ENCODE data around the gene BEST1. TPM values are rescaled to one million over a fixed set of nuclear protein-coding genes. Genes with fewer than 3 reads are reported as not detected.
A peak's percentile ranks its signal among the peaks of the same experiment; 100 is the strongest.
"Not testable (repeated sequence)": the region's sequence is repeated elsewhere in the genome, so short reads cannot be mapped to it uniquely, and the experiment has no call there.

BEST1 gene
- total RNA-seq, 1 donor from 2014 or later, result 0.63 TPM

- ATAC-seq, result no peak
- peak; percentile 45 for DNase-seq (ENCODE audit: low spot score)
Observed at GRCh38 chr11:61962213-61963015, 12.3 kb downstream of the BEST1 start.

- no peak for ATAC-seq
- no peak for DNase-seq (ENCODE audit: low spot score)
Observed at GRCh38 chr11:61963016-61963281, 12.8 kb downstream of the BEST1 start.

- DNase-seq (ENCODE audit: low spot score) (peak; percentile 48), ATAC-seq (no peak)
Observed at GRCh38 chr11:61963282-61964057, 13.3 kb downstream of the BEST1 start.

DNA sequence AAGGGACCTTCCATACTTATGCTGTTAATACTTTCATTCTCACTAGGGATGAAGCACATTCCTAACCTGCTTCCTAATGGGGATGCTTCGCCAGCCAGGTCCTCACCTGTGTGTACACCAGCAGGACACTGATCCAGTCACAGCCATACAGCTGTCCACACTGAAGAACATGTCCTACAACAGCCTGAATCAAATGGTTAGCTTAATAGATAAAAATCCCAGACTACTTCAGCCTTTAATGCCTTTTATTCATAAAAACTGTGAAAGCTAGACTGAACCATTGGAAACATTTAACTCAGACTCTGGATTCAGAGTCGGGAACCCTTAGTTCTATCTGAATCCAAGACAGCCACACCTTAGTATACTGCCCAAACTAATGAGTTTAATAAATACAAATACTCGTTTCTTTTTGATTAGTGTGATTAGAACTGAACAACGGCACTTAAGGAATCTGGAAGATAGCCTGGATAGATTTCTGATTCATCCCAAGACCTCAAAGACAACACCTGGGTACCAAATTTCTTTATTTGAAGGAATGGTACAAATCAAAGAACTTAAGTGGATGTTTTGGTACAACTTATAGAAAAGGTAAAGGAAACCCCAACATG lies 14.0 kb downstream of the BEST1 start:
- peak; percentile 40 for DNase-seq (ENCODE audit: low spot score)
- ATAC-seq, result no peak

DNA sequence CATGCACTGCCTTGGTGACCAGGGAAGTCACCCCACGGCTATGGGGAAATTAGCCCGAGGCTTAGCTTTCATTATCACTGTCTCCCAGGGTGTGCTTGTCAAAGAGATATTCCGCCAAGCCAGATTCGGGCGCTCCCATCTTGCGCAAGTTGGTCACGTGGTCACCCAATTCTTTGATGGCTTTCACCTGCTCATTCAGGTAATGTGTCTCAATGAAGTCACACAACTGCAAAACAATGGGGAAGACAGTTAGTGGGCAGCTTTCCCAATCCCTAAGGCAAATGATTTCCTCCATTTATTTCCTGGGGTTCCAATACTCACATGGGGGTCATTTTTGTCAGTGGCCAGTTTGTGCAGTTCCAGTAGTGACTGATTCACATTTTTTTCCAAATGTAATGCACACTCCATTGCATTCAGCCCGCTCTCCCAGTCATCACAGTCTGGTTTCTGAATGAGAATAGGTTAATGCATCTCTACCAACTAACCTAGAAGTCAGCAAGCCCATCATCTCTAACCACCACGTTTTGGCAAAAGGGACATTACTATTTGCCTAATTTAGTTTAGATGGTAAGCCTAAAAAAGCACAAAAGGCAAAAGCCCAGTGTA lies 14.6 kb downstream of the BEST1 start:
- not testable (repeated sequence) for ATAC-seq
- DNase-seq (ENCODE audit: low spot score), result peak; percentile 72

DNA sequence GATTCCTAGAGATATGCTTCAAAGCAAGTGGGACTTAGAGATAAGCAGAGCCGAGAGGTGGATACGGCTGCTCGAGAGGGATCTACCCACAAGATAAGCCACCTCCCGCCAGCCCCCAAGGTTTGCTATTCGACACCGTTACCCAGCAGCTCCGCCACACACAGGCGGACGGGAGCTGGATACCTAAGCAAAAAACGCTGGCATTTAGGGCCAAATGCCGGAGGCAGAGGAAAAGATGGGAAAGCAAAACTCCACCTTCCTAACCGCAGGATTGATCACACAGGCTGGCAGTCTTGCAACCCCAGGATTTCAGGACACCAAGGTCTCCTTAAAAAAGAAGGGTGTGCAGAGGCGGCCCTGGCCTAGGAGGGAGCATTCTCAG lies 16.6 kb downstream of the BEST1 start:
- no peak for DNase-seq (ENCODE audit: low spot score)
- no peak for ATAC-seq

DNA sequence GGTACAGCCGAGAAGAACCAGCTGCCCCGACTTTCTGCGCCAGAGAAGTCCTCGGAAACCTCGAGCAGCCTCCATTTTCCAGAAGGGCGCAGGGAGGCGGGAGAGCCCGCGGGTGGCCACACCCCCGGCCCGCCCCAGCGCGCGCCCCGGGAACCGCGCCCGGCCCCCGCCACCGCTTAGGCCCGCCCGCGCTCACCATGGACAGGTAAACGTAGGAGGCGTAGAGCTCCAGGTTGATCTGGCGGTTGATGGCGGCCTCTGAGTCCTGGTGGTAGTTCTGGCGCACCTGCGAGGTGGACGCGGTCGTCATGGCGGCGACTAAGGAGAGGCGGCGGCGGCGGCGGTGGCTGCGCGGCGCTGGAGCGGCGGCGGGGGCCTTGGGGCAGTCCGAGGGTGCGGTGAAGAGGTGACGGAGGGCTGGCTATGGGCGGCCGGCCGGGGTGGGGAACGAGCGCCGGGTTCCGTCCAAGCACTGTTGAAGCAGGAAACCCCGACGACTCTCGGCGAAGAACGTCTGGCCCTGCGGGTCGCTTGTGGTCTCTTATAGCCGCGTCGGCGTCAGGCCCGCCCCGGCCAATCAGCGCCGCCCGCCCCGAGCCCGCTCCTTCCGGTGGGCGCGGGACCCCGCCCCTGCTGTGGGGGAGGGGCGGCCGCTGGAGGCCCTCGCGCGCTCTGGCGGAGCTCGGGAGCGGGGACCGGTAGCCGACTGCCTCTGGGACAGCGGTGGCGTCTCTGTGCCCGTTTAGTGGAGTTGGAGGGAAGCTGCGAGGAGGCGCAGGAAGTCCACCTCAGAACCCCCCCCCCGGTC lies 17.2 kb downstream of the BEST1 start, which contains the start of gene FTH1:
FTH1 (minus strand) TSS at position 519 of the 808 bp plus-strand sequence; CDS start at position 310, 209 bp downstream.
- DNase-seq (ENCODE audit: low spot score), result peak; percentile 95
- ATAC-seq, result peak; percentile 83

DNA sequence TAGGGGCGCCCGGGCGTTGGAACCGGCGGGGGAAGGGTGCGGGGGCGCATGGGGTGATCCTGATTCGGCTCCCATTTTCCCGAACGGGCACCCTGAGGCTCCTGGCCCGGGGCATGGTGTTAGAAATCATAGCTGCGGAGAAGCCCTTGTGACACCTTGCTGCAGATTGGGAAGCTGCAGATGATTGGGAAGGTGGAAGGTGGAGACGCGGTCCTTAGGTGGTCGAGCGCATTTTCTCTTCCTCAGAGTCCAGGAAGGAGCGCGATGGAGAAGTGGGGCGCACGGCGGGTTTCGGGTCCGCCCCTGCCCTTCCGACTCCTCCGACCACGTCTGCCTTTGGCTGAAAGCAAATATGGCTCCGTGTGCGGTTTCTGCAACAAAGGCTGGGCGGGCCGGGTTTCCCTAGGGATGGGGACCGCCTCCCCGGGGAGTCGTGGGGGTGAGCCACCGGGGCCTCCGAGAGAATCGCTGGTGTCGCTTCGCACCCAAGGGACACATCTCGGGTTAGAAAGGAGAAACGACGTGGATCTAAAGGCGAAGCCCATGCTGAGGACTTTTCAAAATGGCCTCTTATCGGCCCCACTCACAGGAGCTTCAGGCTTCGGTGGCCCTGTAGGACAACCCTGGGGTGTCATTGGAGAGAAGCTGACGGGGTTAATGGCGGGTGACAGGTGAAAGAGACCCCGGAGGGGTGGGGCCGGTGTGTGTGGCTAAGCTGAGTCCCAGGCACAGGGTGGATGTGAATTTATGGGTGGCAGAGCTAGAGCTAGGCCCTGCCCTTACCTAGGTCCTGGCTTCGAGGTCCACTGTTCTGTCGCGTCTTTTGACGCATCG lies 18.0 kb downstream of the BEST1 start:
- ATAC-seq, result peak; percentile 2
- peak; percentile 63 for DNase-seq (ENCODE audit: low spot score)

- DNase-seq (ENCODE audit: low spot score) (peak; percentile 43), ATAC-seq (no peak)
Observed at GRCh38 chr11:61968758-61969390, 18.7 kb downstream of the BEST1 start.

GRCh38 chr11:61969391-61969758 lies 19.2 kb downstream of the BEST1 start:
- ATAC-seq, result no peak
- DNase-seq (ENCODE audit: low spot score), result no peak

DNA sequence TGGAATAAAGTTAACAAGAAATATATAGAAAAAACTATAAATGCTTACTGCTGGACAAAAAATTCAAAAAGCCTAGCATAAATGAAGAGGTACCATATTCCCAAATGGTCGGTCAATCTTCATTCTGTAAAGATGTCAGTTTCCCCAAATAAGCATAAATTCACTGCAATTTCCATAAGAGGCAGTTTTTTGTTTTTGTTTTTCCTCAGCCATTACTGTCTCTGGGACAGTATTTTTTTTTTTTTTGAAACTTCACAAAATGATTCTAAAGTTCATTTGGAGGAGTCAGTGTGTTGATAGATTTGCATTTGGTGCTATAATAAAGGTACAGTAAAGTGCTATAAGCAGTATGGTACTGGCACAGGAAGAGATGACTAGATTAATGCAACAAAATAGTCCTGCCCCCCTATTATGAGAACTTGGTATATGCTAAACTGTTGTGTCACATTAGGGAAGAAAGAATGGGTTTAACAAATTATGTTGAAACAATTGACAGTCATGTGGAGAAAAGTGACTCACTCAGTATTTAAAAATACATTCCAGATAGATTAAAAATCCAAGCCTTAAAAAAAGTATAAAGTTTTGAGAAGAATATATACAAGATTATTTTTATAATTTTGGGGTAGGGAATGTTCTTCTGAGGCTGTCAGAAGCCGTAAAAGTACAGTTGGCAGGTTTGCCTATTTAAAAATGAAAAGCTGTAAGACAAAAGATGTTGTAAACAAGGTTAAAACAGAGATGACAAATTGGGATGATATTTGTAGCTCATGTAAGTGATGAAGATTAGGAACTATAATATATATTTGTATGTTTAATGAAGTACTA lies 19.9 kb downstream of the BEST1 start:
- no peak for DNase-seq (ENCODE audit: low spot score)
- ATAC-seq, result no peak

DNA sequence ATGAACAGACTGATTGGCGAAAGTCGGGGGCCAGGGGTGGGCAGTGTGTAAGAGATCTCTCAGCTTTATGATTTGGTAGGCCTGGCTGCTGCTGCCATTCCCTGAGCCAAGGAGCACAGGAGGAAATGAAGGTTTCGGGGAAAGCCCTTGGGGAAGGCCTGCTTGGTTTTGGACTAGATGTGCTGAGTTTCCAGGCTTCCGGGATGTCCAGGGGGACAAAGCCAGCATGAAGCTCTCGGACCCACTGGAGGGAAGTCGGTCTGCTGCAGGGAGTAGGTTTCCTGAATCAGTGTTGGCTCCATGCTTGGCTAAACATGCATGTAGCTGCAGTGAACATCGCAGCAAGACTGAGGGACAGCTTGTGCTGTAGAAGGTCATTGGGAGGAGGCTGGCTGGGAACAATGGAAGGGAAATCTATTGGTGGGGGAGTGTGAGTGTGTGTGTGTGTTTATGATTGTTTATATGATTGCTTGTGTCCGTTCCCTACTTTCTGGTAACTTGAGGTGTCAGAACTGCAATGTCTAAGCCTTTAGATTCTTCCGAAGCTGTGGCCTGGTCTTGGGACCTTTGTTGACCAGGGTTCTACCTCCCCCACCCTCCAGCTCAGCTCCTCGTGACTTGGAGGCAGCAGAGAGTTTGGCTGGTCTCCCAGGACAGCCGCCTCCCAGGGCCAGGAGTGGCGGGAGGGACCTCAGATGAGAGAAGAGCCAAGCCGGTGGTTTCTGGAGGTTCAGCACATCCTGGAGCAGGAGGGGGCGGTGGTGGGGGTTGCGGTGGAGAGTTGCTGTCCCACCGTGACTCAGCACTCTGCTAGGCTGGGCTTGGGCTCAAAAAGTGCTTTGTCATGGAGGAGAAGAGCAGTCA lies 21.3 kb downstream of the BEST1 start:
- DNase-seq (ENCODE audit: low spot score) (peak; percentile 98), ATAC-seq (peak; percentile 50)

GRCh38 chr11:61972112-61972671 lies 22.0 kb downstream of the BEST1 start:
- DNase-seq (ENCODE audit: low spot score), result peak; percentile 44

DNA sequence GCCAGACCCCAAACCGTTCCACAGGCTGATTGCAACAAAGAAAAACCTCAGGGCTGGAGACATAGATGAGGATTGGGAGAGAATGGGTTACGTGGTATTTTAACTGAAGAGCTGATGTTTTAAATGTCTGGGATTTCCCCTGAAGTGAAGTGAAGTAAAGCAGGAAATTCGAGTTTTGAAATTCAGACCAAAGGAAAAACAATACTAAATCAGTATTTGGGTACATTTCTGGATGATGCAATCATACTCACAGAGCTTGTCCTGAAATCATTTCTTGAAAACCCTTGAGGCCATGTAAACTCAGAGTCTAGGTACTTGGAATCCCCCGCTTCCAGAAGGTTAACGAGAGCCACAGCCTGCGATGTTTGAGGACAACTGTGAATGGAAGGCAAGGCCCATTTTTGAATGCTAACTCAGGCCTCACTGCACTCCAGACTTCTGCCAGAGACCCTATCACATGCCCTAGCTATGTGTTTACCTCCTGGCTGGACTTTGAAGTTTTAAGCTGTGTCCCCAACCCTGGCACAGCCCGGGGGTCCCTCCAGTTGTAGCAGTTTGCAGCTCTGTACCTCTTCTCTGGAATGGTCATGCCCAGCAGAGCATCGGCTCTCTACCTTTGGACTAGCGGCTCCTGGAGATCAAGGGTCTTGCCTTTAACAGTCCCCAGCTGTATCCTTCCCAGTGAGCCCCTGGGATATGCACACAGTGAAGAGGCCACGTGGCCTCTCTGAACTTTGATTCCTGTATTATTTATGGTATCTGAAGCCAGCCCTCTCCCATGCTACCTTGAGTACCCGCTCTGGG lies 22.7 kb downstream of the BEST1 start:
- ATAC-seq (peak; percentile 11), DNase-seq (ENCODE audit: low spot score) (peak; percentile 72)

More at GRCh38 chr11:61972112-61972671, 22.0 kb downstream of the BEST1 start:
- ATAC-seq, result no peak

- no peak for DNase-seq (ENCODE audit: low spot score)
Observed at GRCh38 chr11:61973476-61974162, 23.5 kb downstream of the BEST1 start.

More at GRCh38 chr11:61973476-61974162, 23.5 kb downstream of the BEST1 start:
- ATAC-seq, result no peak

Measured in left lobe of liver (tissue), 2 donors.